Measurements from ENCODE around the gene IQSEC2.

The IQSEC2 gene

GRCh38 chrX:53249408-53250042 is 31.9 kb downstream of the IQSEC2 start:
- TF ChIP-seq REST (IDR thresholded peaks at IDR 0.05; ENCODE audit: insufficient replicate concordance, low read depth) (no peak), SPI1 (IDR thresholded peaks at IDR 0.05; ENCODE audit: borderline replicate concordance, low read depth) (no peak), POLR2AphosphoS5 (IDR thresholded peaks at IDR 0.05; ENCODE audit: low read depth) (no peak), CTCF (IDR thresholded peaks at IDR 0.05; ENCODE audit: insufficient read depth, low read length) (no peak), GABPA (IDR thresholded peaks at IDR 0.05; ENCODE audit: low read depth) (no peak)
- no peaks in the 10 kb centered on the region for H3K27me3 ChIP-seq (ENCODE audit: insufficient read depth, poor library complexity, severe bottlenecking)
- H3K4me3 ChIP-seq (replicated peaks; ENCODE audit: insufficient read depth, low read length) = no peak overlapping the region
- no peak overlapping the region for H3K27ac ChIP-seq (replicated peaks)
- DNase-seq (ENCODE audit: low read depth in 1 of 2, low spot score in 1 of 2) = no peak

- H3K27ac ChIP-seq (replicated peaks) = no peak overlapping the region
- no peak overlapping the region for H3K4me3 ChIP-seq (replicated peaks; ENCODE audit: insufficient read depth, low read length)
- TF ChIP-seq SPI1 (IDR thresholded peaks at IDR 0.05; ENCODE audit: borderline replicate concordance, low read depth) = no peak
- TF ChIP-seq CTCF (IDR thresholded peaks at IDR 0.05; ENCODE audit: insufficient read depth, low read length) = no peak
- DNase-seq (ENCODE audit: low read depth in 1 of 2, low spot score in 1 of 2) = no peak
- no peaks in the 10 kb centered on the region for H3K27me3 ChIP-seq (ENCODE audit: insufficient read depth, poor library complexity, severe bottlenecking)
These were observed 33.5 kb downstream of the IQSEC2 start for GRCh38 chrX:53247928-53248327.

GRCh38 chrX:53246231-53246630 is 35.2 kb downstream of the IQSEC2 start:
- H3K4me3 ChIP-seq (replicated peaks; ENCODE audit: insufficient read depth, low read length) = no peak overlapping the region
- TF ChIP-seq REST (IDR thresholded peaks at IDR 0.05; ENCODE audit: insufficient replicate concordance, low read depth) = no peak
- TF ChIP-seq SPI1 (IDR thresholded peaks at IDR 0.05; ENCODE audit: borderline replicate concordance, low read depth) = no peak
- TF ChIP-seq GABPA (IDR thresholded peaks at IDR 0.05; ENCODE audit: low read depth) = no peak
- H3K27ac ChIP-seq (replicated peaks) = no peak overlapping the region
- no peaks in the 10 kb centered on the region for H3K27me3 ChIP-seq (ENCODE audit: insufficient read depth, poor library complexity, severe bottlenecking)
- no peak for DNase-seq (ENCODE audit: low read depth in 1 of 2, low spot score in 1 of 2)

- no peak for DNase-seq (ENCODE audit: low read depth in 1 of 2, low spot score in 1 of 2)
- no peak for TF ChIP-seq GABPA (IDR thresholded peaks at IDR 0.05; ENCODE audit: low read depth)
- no peak for TF ChIP-seq CTCF (IDR thresholded peaks at IDR 0.05; ENCODE audit: insufficient read depth, low read length)
- no peak for TF ChIP-seq POLR2AphosphoS5 (IDR thresholded peaks at IDR 0.05; ENCODE audit: low read depth)
- no peak for TF ChIP-seq REST (IDR thresholded peaks at IDR 0.05; ENCODE audit: insufficient replicate concordance, low read depth)
- TF ChIP-seq SPI1 (IDR thresholded peaks at IDR 0.05; ENCODE audit: borderline replicate concordance, low read depth) = no peak
These were observed 36.8 kb downstream of the IQSEC2 start for GRCh38 chrX:53244610-53245009.

More at GRCh38 chrX:53244610-53245009, 36.8 kb downstream of the IQSEC2 start:
- H3K27me3 ChIP-seq (ENCODE audit: insufficient read depth, poor library complexity, severe bottlenecking) = no peaks in the 10 kb centered on the region
- no peak overlapping the region for H3K4me3 ChIP-seq (replicated peaks; ENCODE audit: insufficient read depth, low read length)
- H3K27ac ChIP-seq (replicated peaks) = no peak overlapping the region

Measured in HL-60 (cell line).